GM18858 (cell line): Measurements from ENCODE around the gene UBTD2.
"Not testable (repeated sequence)": the region's sequence is repeated elsewhere in the genome, so short reads cannot be mapped to it uniquely, and the experiment has no call there.

ENCODE experiments used
- ATAC-seq: cut with Tn5 transposase; IDR thresholded peaks from one replicate; pipeline ENCODE4 v1.9.1; 2021; ENCODE audit not compliant: unreplicated experiment

The UBTD2 gene

GRCh38 chr5:172283020-172283861 is at the start of gene UBTD2:
Gene UBTD2, minus strand, starts transcription at chr5:172283764. Its CDS starts 99 bp downstream, at chr5:172283665.
- ATAC-seq = peak; percentile 82

GRCh38 chr5:172326901-172327300 is 43.3 kb upstream of the UBTD2 start:
- not testable (repeated sequence) for ATAC-seq

GRCh38 chr5:172325452-172325851 is 41.9 kb upstream of the UBTD2 start:
- ATAC-seq = no peak

- no peak for ATAC-seq
Observed at GRCh38 chr5:172322028-172322965, 38.7 kb upstream of the UBTD2 start.

GRCh38 chr5:172321593-172321992 is 38.0 kb upstream of the UBTD2 start:
- ATAC-seq = no peak

GRCh38 chr5:172319708-172320441 is 36.3 kb upstream of the UBTD2 start:
- no peak for ATAC-seq

- ATAC-seq = no peak
Observed at GRCh38 chr5:172315587-172316493, 32.3 kb upstream of the UBTD2 start.

GRCh38 chr5:172313915-172314314 is 30.4 kb upstream of the UBTD2 start:
- no peak for ATAC-seq

GRCh38 chr5:172312286-172312685 is 28.7 kb upstream of the UBTD2 start:
- ATAC-seq = no peak

- no peak for ATAC-seq
Observed at GRCh38 chr5:172311605-172312004, 28.0 kb upstream of the UBTD2 start.

GRCh38 chr5:172311026-172311425 is 27.5 kb upstream of the UBTD2 start:
- no peak for ATAC-seq

- no peak for ATAC-seq
Observed at GRCh38 chr5:172305380-172305779, 21.8 kb upstream of the UBTD2 start.

GRCh38 chr5:172303572-172304335 is 20.2 kb upstream of the UBTD2 start:
- no peak for ATAC-seq

GRCh38 chr5:172303162-172303561 is 19.6 kb upstream of the UBTD2 start:
- ATAC-seq = no peak

GRCh38 chr5:172302047-172302710 is 18.6 kb upstream of the UBTD2 start:
- ATAC-seq = no peak

GRCh38 chr5:172299916-172300439 is 16.4 kb upstream of the UBTD2 start:
- ATAC-seq = no peak

- no peak for ATAC-seq
Observed at GRCh38 chr5:172294831-172295230, 11.3 kb upstream of the UBTD2 start.

- ATAC-seq = no peak
Observed at GRCh38 chr5:172293745-172294342, 10.3 kb upstream of the UBTD2 start.
